Choroid plexus epithelial cell (primary cell): ENCODE measurements around the gene ADAMTS19.

ENCODE experiments used
- DNase-seq: peaks from one replicate; pipeline ENCODE4 v3.0.0-alpha.2; 2010; ENCODE audit warnings: low read depth
- H3K4me3 ChIP-seq: 2 replicates; pipeline ENCODE4 v1.5.1; 2011; ENCODE audit warnings: low read depth, mild to moderate bottlenecking, control low read depth, low read length, moderate library complexity
- CTCF ChIP-seq: conservative IDR thresholded peaks from 2 replicates; pipeline ENCODE4 v1.5.1; 2011; ENCODE audit warnings: low read depth, mild to moderate bottlenecking, control low read depth, inconsistent platforms, low read length, moderate library complexity

ADAMTS19 gene

DNA sequence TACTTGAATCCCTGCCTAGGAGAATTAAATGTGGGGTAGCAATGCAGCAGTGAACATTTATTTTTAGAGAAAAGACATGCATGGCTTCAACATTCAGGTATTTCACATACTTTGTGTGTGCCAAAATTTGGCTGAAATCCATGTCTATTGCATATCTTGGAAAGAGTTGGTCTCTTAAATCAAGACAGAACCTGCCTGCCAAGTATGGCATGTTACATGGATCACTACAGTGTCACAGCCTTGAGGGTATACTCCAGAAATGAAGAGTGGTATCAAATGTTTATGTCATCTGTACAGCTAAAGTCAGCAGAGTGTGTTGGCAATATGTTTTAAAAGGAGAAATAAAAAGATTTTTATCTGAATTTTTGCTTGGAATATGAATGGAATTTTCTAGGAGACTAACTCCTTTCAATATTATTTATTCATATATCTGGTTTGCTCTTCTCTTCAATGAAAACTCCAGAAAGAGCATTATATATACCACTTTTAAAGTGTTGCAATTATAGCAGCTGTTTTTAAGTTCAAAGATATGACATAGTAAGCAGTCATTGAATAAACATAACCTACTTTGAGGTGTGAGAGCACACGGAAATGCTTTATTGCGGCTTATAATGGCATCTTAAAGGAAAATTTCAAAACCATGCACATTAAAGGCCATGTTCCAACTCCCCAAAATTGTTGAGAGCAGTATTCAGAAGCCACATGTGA is 192.4 kb downstream of the ADAMTS19 start:
- no peak for TF ChIP-seq CTCF
- H3K4me3 ChIP-seq, result no peak overlapping the region
- DNase-seq, result no peak

GRCh38 chr5:129653057-129653375 is 192.9 kb downstream of the ADAMTS19 start:
- TF ChIP-seq CTCF, result no peak

GRCh38 chr5:129653442-129653841 is 193.3 kb downstream of the ADAMTS19 start:
- no peak for TF ChIP-seq CTCF
- no peak for DNase-seq
- H3K4me3 ChIP-seq, result no peak overlapping the region

More at GRCh38 chr5:129653057-129653375, 192.9 kb downstream of the ADAMTS19 start:
- no peak overlapping the region for H3K4me3 ChIP-seq
- no peak for DNase-seq

DNA sequence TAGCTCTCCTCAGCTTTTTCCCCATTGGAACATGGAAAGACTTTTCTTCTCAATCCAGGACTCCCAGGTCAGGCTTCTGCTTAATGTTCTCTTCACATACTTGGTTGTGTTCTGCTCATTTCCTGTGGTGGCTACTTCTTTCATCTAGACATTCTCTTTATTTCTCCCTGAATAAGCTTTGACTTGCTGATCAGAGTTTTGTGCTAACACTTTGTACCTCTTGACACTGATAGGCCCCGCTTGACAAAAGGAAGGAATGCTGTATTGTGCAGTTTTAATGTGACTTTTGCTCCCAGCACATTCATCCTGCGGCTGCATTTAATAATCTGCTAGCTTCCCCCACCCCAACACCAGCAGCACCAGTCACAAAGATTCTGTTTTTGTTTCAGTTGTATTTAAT is 196.9 kb downstream of the ADAMTS19 start:
- no peak overlapping the region for H3K4me3 ChIP-seq
- DNase-seq, result no peak

GRCh38 chr5:129658801-129659200 is 198.7 kb downstream of the ADAMTS19 start:
- no peak for TF ChIP-seq CTCF
- no peak overlapping the region for H3K4me3 ChIP-seq
- no peak for DNase-seq

More for the DNA sequence above, 196.9 kb downstream of the ADAMTS19 start:
- TF ChIP-seq CTCF, result no peak

DNA sequence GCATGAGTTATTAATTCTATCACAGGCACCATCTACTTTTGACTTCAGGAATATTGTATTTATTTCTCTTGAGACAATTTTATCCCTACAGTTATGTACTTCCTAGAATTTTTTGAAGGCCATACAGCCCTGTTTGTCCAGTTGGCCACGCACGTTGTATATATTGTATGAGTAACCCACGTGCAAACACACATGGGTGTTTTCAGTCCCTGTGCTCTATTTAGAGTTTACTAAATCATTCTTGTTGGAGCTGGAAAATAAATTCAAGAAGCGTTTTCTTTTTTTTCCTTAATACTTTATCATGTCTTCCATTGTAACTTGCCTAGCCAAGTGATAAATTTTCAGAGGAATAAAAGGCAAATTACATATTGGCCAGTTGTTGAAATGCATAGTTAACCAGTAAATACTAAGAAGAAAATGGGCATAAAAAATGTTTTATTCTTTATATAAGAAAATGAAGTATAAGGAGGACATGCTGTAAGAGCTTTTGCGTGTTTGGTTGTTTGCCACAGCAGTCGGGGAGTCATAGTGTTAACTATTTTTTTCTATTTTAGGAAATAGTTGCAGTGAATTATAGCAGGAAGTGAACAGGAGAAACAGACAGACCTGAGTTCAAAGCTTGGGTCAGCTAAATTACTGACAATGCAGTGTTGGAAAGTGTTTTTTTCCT is 201.4 kb downstream of the ADAMTS19 start:
- TF ChIP-seq CTCF, result no peak
- DNase-seq, result no peak
- H3K4me3 ChIP-seq, result no peak overlapping the region
